ENCODE results near the gene ZC3H18.

DNA sequence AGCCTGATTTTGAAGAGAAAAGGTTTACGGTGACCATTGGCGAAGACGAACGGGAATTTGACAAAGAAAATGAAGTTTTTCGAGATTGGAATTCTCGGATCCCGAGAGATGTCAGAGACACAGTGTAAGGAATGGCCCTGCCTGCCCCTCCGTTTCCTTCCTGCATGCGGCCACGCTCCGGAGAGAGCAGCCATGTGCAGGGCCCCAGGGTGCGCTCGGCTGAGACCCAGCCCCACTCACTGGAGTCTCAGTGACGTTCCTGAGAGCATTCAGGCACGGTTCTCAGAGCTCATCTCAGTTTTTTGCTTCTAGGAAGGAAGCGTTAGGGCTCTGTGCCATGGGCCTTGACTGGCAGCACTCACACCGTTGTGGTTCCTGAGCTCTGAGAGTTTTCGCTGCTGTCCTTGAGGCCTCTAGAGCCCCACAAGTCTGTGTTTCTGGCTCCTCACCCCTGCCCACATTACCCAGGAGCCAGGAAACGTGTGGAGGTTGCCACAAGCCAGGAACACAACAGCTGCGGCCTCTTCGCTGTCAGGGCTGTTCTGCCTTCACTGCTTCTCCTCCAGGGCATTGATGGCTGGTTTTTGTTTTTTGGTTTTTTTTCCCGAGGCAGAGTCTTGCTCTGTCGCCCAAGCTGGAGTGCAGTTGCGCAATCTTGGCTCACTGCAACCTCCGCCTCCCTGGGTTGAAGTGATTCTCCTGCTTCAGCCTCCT lies 29.8 kb downstream of the ZC3H18 start:
- TF ChIP-seq OSR1 (CRISPR knock-in tag; IDR thresholded peaks at IDR 0.05) (no peak), ZNF8 (CRISPR knock-in tag; IDR thresholded peaks at IDR 0.05) (no peak), PATZ1 (CRISPR knock-in tag; IDR thresholded peaks at IDR 0.05; ENCODE audit: borderline replicate concordance) (no peak), ISL1 (CRISPR knock-in tag; IDR thresholded peaks at IDR 0.05) (no peak), RARB (CRISPR knock-in tag; IDR thresholded peaks at IDR 0.05) (no peak), SNAI2 (CRISPR knock-in tag; IDR thresholded peaks at IDR 0.05) (no peak), ZFP30 (CRISPR knock-in tag; IDR thresholded peaks at IDR 0.05) (no peak), TOX (CRISPR knock-in tag; IDR thresholded peaks at IDR 0.05; ENCODE audit: borderline replicate concordance) (no peak)
- TF ChIP-seq, protein P1, sequence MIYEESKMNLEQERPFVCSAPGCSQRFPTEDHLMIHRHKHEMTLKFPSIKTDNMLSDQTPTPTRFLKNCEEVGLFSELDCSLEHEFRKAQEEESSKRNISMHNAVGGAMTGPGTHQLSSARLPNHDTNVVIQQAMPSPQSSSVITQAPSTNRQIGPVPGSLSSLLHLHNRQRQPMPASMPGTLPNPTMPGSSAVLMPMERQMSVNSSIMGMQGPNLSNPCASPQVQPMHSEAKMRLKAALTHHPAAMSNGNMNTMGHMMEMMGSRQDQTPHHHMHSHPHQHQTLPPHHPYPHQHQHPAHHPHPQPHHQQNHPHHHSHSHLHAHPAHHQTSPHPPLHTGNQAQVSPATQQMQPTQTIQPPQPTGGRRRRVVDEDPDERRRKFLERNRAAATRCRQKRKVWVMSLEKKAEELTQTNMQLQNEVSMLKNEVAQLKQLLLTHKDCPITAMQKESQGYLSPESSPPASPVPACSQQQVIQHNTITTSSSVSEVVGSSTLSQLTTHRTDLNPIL (CRISPR knock-in tag; IDR thresholded peaks at IDR 0.05; ENCODE audit: low read depth), result no peak
- TF ChIP-seq, protein P2, sequence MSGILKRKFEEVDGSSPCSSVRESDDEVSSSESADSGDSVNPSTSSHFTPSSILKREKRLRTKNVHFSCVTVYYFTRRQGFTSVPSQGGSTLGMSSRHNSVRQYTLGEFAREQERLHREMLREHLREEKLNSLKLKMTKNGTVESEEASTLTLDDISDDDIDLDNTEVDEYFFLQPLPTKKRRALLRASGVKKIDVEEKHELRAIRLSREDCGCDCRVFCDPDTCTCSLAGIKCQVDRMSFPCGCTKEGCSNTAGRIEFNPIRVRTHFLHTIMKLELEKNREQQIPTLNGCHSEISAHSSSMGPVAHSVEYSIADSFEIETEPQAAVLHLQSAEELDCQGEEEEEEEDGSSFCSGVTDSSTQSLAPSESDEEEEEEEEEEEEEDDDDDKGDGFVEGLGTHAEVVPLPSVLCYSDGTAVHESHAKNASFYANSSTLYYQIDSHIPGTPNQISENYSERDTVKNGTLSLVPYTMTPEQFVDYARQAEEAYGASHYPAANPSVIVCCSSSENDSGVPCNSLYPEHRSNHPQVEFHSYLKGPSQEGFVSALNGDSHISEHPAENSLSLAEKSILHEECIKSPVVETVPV (CRISPR knock-in tag; IDR thresholded peaks at IDR 0.05), result no peak

Data from SK-N-SH treated with all-trans-retinoic acid at 6 μM for 48 hours (cell line).